ENCODE measurements around the gene SNX27. TPM values are rescaled to one million over a fixed set of nuclear protein-coding genes. Genes with fewer than 3 reads are reported as not detected.

Gene SNX27
- total and polyA plus RNA-seq, 4 donors, result 4.3 to 19.7 (median 10.5) TPM

DNA sequence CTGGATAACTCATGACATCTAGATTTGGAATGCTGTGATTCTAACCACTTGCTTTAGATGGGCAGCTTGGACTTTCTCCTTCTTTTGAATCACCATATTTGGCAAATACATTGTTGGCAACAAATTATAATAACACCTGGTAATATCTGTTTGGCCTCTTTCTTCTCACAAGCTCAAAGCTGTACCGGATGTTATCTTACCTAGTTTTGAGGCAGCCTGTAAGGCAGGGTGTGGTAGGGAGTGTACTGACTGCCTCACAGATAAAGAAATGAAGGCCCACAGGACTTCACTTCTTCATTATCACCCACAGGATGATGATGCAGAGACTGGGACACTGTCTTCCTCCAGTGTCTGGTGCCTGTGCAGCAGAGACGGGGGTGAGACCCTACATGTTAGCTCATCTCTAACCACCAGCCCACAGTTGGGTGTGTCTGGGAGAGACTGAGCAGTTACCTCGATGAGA, 43.2 kb upstream of the SNX27 start:
- Histone ChIP-seq H3K27me3 (ENCODE audit: control insufficient read depth in 4 of 4, insufficient read depth in 4 of 4, low read length in 3 of 4) (no peaks in the 10 kb centered on the region), H3K9me3 (ENCODE audit: control insufficient read depth in 4 of 4, low read length in 3 of 4) (no peaks in the 10 kb centered on the region), H3K4me1 (ENCODE audit: control insufficient read depth in 4 of 4, insufficient read depth in 4 of 4, low read length in 3 of 4) (peaks cover 0 to 12% (median 6%) of the 10 kb centered on the region in 4 donors), H3K27ac (ENCODE audit: low read depth in 1 of 2, low read length in 2 of 2) (no peak overlapping the region), H3K9ac (ENCODE audit: low read depth in 1 of 2, low read length in 2 of 2) (no peak overlapping the region), H3K36me3 (ENCODE audit: control insufficient read depth in 4 of 4, insufficient read depth in 3 of 4, low read depth in 1 of 4, low read length in 3 of 4) (peaks cover 0 to 11% (median 5%) of the 10 kb centered on the region in 4 donors), H3K4me3 (ENCODE audit: low read depth in 1 of 3, low read length in 3 of 3) (no peak overlapping the region)
- 78% methylated on average over 3 of the region's 3 CpGs for WGBS
- no peak for DNase-seq (ENCODE audit: low spot score)
- TF ChIP-seq YY1 (IDR thresholded peaks at IDR 0.05), result no peak
- no peak for TF ChIP-seq RXRA (IDR thresholded peaks at IDR 0.05)
- TF ChIP-seq FOXA2 (IDR thresholded peaks at IDR 0.05), result no peak
- no peak for TF ChIP-seq GABPA (IDR thresholded peaks at IDR 0.05 in 1 of 2, conservative IDR thresholded peaks at IDR 0.05 in 1 of 2)
- no peak for TF ChIP-seq NR2F2 (IDR thresholded peaks at IDR 0.05)
- TF ChIP-seq, protein P1, sequence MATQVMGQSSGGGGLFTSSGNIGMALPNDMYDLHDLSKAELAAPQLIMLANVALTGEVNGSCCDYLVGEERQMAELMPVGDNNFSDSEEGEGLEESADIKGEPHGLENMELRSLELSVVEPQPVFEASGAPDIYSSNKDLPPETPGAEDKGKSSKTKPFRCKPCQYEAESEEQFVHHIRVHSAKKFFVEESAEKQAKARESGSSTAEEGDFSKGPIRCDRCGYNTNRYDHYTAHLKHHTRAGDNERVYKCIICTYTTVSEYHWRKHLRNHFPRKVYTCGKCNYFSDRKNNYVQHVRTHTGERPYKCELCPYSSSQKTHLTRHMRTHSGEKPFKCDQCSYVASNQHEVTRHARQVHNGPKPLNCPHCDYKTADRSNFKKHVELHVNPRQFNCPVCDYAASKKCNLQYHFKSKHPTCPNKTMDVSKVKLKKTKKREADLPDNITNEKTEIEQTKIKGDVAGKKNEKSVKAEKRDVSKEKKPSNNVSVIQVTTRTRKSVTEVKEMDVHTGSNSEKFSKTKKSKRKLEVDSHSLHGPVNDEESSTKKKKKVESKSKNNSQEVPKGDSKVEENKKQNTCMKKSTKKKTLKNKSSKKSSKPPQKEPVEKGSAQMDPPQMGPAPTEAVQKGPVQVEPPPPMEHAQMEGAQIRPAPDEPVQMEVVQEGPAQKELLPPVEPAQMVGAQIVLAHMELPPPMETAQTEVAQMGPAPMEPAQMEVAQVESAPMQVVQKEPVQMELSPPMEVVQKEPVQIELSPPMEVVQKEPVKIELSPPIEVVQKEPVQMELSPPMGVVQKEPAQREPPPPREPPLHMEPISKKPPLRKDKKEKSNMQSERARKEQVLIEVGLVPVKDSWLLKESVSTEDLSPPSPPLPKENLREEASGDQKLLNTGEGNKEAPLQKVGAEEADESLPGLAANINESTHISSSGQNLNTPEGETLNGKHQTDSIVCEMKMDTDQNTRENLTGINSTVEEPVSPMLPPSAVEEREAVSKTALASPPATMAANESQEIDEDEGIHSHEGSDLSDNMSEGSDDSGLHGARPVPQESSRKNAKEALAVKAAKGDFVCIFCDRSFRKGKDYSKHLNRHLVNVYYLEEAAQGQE (IDR thresholded peaks at IDR 0.05), result no peak
- TF ChIP-seq, protein P2, sequence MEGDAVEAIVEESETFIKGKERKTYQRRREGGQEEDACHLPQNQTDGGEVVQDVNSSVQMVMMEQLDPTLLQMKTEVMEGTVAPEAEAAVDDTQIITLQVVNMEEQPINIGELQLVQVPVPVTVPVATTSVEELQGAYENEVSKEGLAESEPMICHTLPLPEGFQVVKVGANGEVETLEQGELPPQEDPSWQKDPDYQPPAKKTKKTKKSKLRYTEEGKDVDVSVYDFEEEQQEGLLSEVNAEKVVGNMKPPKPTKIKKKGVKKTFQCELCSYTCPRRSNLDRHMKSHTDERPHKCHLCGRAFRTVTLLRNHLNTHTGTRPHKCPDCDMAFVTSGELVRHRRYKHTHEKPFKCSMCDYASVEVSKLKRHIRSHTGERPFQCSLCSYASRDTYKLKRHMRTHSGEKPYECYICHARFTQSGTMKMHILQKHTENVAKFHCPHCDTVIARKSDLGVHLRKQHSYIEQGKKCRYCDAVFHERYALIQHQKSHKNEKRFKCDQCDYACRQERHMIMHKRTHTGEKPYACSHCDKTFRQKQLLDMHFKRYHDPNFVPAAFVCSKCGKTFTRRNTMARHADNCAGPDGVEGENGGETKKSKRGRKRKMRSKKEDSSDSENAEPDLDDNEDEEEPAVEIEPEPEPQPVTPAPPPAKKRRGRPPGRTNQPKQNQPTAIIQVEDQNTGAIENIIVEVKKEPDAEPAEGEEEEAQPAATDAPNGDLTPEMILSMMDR (IDR thresholded peaks at IDR 0.05; ENCODE audit: low read depth, low read length, missing input control), result no peak
- no peak for TF ChIP-seq TAF1 (conservative IDR thresholded peaks at IDR 0.05)
- TF ChIP-seq, protein P3, sequence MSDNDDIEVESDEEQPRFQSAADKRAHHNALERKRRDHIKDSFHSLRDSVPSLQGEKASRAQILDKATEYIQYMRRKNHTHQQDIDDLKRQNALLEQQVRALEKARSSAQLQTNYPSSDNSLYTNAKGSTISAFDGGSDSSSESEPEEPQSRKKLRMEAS (IDR thresholded peaks at IDR 0.05), result no peak
- TF ChIP-seq RAD21 (IDR thresholded peaks at IDR 0.05), result no peak

DNA sequence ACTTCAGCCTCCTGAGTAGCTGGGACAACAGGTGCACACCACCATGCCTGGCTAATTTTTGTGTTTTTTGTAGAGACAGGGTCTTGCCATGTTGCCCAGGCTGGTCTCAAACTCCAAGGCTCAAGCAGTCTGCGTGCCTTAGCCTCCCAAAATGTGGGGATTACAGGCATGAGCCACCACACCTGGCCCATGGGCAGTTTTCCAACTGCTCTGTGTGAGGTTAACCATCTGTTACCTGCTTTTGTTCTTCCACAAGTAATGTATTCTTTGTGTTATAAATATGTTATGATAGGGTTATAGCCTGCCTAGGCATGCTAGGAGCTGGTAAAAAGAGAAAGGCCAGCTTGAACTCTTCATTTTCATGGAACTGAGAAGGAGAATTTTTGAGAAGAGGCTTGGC, 41.0 kb upstream of the SNX27 start:
- H3K9ac ChIP-seq (ENCODE audit: low read depth in 1 of 2, low read length in 2 of 2), result no peak overlapping the region
- no peak for DNase-seq (ENCODE audit: low spot score)
- no peak overlapping the region for H3K27ac ChIP-seq (ENCODE audit: low read depth in 1 of 2, low read length in 2 of 2)
- WGBS, result 80% methylated on average over 1 of the region's 1 CpG
- no peak overlapping the region for H3K4me3 ChIP-seq (ENCODE audit: low read depth in 1 of 3, low read length in 3 of 3)
- peaks cover 0 to 12% (median 6%) of the 10 kb centered on the region in 4 donors for H3K4me1 ChIP-seq (ENCODE audit: control insufficient read depth in 4 of 4, insufficient read depth in 4 of 4, low read length in 3 of 4)
- H3K27me3 ChIP-seq (ENCODE audit: control insufficient read depth in 4 of 4, insufficient read depth in 4 of 4, low read length in 3 of 4), result no peaks in the 10 kb centered on the region
- H3K9me3 ChIP-seq (ENCODE audit: control insufficient read depth in 4 of 4, low read length in 3 of 4), result no peaks in the 10 kb centered on the region
- H3K36me3 ChIP-seq (ENCODE audit: control insufficient read depth in 4 of 4, insufficient read depth in 3 of 4, low read depth in 1 of 4, low read length in 3 of 4), result peaks cover 0 to 14% (median 4%) of the 10 kb centered on the region in 4 donors
- TF ChIP-seq HNF4G (IDR thresholded peaks at IDR 0.05) (no peak), HNF4A (conservative IDR thresholded peaks at IDR 0.05) (no peak), JUND (IDR thresholded peaks at IDR 0.05) (no peak), YY1 (IDR thresholded peaks at IDR 0.05) (no peak), FOXA1 (IDR thresholded peaks at IDR 0.05) (no peak), RXRA (IDR thresholded peaks at IDR 0.05) (no peak), GABPA (IDR thresholded peaks at IDR 0.05 in 1 of 2, conservative IDR thresholded peaks at IDR 0.05 in 1 of 2) (no peak), FOXA2 (IDR thresholded peaks at IDR 0.05) (no peak), NR2F2 (IDR thresholded peaks at IDR 0.05) (no peak), TAF1 (conservative IDR thresholded peaks at IDR 0.05) (no peak), RAD21 (IDR thresholded peaks at IDR 0.05) (no peak)
- TF ChIP-seq, protein P4, sequence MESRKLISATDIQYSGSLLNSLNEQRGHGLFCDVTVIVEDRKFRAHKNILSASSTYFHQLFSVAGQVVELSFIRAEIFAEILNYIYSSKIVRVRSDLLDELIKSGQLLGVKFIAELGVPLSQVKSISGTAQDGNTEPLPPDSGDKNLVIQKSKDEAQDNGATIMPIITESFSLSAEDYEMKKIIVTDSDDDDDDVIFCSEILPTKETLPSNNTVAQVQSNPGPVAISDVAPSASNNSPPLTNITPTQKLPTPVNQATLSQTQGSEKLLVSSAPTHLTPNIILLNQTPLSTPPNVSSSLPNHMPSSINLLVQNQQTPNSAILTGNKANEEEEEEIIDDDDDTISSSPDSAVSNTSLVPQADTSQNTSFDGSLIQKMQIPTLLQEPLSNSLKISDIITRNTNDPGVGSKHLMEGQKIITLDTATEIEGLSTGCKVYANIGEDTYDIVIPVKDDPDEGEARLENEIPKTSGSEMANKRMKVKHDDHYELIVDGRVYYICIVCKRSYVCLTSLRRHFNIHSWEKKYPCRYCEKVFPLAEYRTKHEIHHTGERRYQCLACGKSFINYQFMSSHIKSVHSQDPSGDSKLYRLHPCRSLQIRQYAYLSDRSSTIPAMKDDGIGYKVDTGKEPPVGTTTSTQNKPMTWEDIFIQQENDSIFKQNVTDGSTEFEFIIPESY (IDR thresholded peaks at IDR 0.05), result no peak
- TF ChIP-seq, protein P2 (IDR thresholded peaks at IDR 0.05; ENCODE audit: low read depth, low read length, missing input control), result no peak
- TF ChIP-seq, protein P5, sequence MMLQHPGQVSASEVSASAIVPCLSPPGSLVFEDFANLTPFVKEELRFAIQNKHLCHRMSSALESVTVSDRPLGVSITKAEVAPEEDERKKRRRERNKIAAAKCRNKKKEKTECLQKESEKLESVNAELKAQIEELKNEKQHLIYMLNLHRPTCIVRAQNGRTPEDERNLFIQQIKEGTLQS (IDR thresholded peaks at IDR 0.05), result no peak
- TF ChIP-seq, protein P3 (IDR thresholded peaks at IDR 0.05), result no peak
- TF ChIP-seq, protein P1 (IDR thresholded peaks at IDR 0.05), result no peak
